ENCODE data around the gene DEFB128.
"Not testable (repeated sequence)": the region's sequence is repeated elsewhere in the genome, so short reads cannot be mapped to it uniquely, and the experiment has no call there.

Gene DEFB128

GRCh38 chr20:189611-190010 lies at the start of gene DEFB128:
DEFB128 (minus strand) TSS chr20:189711; CDS start chr20:189623, 88 bp downstream.
- no peak for DNase-seq (ENCODE audit: low read depth in 3 of 3)

GRCh38 chr20:237929-238328 lies 48.4 kb upstream of the DEFB128 start:
- DNase-seq (ENCODE audit: low read depth in 3 of 3) = no peak

GRCh38 chr20:237489-237888 lies 48.0 kb upstream of the DEFB128 start:
- DNase-seq (ENCODE audit: low read depth in 3 of 3) = peak in 1 of 3 experiments; percentile 41

GRCh38 chr20:235891-236290 lies 46.4 kb upstream of the DEFB128 start:
- no peak for DNase-seq (ENCODE audit: low read depth in 3 of 3)

- no peak for DNase-seq (ENCODE audit: low read depth in 3 of 3)
Measured at GRCh38 chr20:227439-228105, 38.1 kb upstream of the DEFB128 start.

GRCh38 chr20:226958-227357 lies 37.4 kb upstream of the DEFB128 start, which contains the start of gene DEFB129:
DEFB129 (plus strand) TSS chr20:227258; CDS start chr20:227289, 31 bp downstream.
- no peak for DNase-seq (ENCODE audit: low read depth in 3 of 3)

- not testable (repeated sequence) for DNase-seq (ENCODE audit: low read depth in 3 of 3)
Measured at GRCh38 chr20:225879-226278, 36.4 kb upstream of the DEFB128 start.

GRCh38 chr20:221258-221830 lies 31.8 kb upstream of the DEFB128 start:
- DNase-seq (ENCODE audit: low read depth in 3 of 3) = no peak

- no peak for DNase-seq (ENCODE audit: low read depth in 3 of 3)
Measured at GRCh38 chr20:219290-220115, 30.0 kb upstream of the DEFB128 start.

- no peak for DNase-seq (ENCODE audit: low read depth in 3 of 3)
Measured at GRCh38 chr20:217266-217665, 27.8 kb upstream of the DEFB128 start.

GRCh38 chr20:215796-216195 lies 26.3 kb upstream of the DEFB128 start:
- DNase-seq (ENCODE audit: low read depth in 3 of 3) = no peak

GRCh38 chr20:214383-214782 lies 24.9 kb upstream of the DEFB128 start:
- no peak for DNase-seq (ENCODE audit: low read depth in 3 of 3)

- no peak for DNase-seq (ENCODE audit: low read depth in 3 of 3)
Measured at GRCh38 chr20:210809-211502, 21.4 kb upstream of the DEFB128 start.

GRCh38 chr20:208942-209566 lies 19.5 kb upstream of the DEFB128 start:
- peak in 1 of 3 experiments; percentile 2 for DNase-seq (ENCODE audit: low read depth in 3 of 3)

- DNase-seq (ENCODE audit: low read depth in 3 of 3) = not testable (repeated sequence)
Measured at GRCh38 chr20:203630-204029, 14.1 kb upstream of the DEFB128 start.

GRCh38 chr20:199996-200395 lies 10.5 kb upstream of the DEFB128 start:
- no peak for DNase-seq (ENCODE audit: low read depth in 3 of 3)

GRCh38 chr20:198225-198624 lies 8.7 kb upstream of the DEFB128 start:
- no peak for DNase-seq (ENCODE audit: low read depth in 3 of 3)

GRCh38 chr20:187733-188132 lies 1.8 kb downstream of the DEFB128 start:
- DNase-seq (ENCODE audit: low read depth in 3 of 3) = no peak

GRCh38 chr20:184288-184687 lies 5.2 kb downstream of the DEFB128 start:
- DNase-seq (ENCODE audit: low read depth in 3 of 3) = no peak

GRCh38 chr20:168876-169275 lies 20.6 kb downstream of the DEFB128 start:
- DNase-seq (ENCODE audit: low read depth in 3 of 3) = no peak

- DNase-seq (ENCODE audit: low read depth in 3 of 3) = no peak
Measured at GRCh38 chr20:164618-165017, 24.9 kb downstream of the DEFB128 start.

GRCh38 chr20:157154-157553 lies 32.4 kb downstream of the DEFB128 start, which contains the start of gene DEFB127:
DEFB127 (plus strand) TSS chr20:157454; CDS start chr20:157545, 91 bp downstream.
- no peak for DNase-seq (ENCODE audit: low read depth in 3 of 3)

Measured in stimulated activated CD4-positive, alpha-beta T cell treated with anti-CD3 and anti-CD28 coated beads, TNF-alpha, amount 100 ng/mL, for 24 hours (primary cell).